BE2C (cell line): ENCODE results near the gene TMEM185B.

Experiments used
- DNase-seq: peaks from one replicate; pipeline ENCODE4 v3.0.0-alpha.2; 2020
- H3K27me3 ChIP-seq: fragments of 250-450 bp; sonication (Bioruptor Pico); 2 replicates; pipeline ENCODE4 v1.5.1; 2020; ENCODE audit warnings: mild to moderate bottlenecking
- H3K36me3 ChIP-seq: fragments of 250-450 bp; sonication (Bioruptor Pico); 2 replicates; pipeline ENCODE4 v1.5.1; 2020; ENCODE audit warnings: mild to moderate bottlenecking
- H3K4me1 ChIP-seq: fragments of 250-450 bp; sonication (Bioruptor Pico); 2 replicates; pipeline ENCODE4 v1.5.1; 2020
- H3K4me3 ChIP-seq: 2 replicates; pipeline ENCODE4 v1.5.1; 2011; ENCODE audit warnings: low read depth, low read length
- H3K9me3 ChIP-seq: fragments of 250-450 bp; sonication (Bioruptor Pico); 2 replicates; pipeline ENCODE4 v1.5.1; 2020
- CTCF ChIP-seq: IDR thresholded peaks from 2 replicates; pipeline ENCODE4 v1.5.1; 2012; ENCODE audit warnings: mild to moderate bottlenecking, low read depth, low read length

TMEM185B gene

GRCh38 chr2:120182019-120182560, 41.1 kb downstream of the TMEM185B start:
- Histone ChIP-seq H3K4me3 (no peak overlapping the region), H3K27me3 (no peaks in the 10 kb centered on the region), H3K36me3 (no peaks in the 10 kb centered on the region), H3K9me3 (no peaks in the 10 kb centered on the region), H3K4me1 (no peaks in the 10 kb centered on the region)
- TF ChIP-seq CTCF = no peak
- DNase-seq = no peak

GRCh38 chr2:120180066-120180465, 43.1 kb downstream of the TMEM185B start:
- no peak for TF ChIP-seq CTCF
- Histone ChIP-seq H3K9me3 (no peaks in the 10 kb centered on the region), H3K4me3 (no peak overlapping the region), H3K4me1 (no peaks in the 10 kb centered on the region), H3K27me3 (no peaks in the 10 kb centered on the region), H3K36me3 (no peaks in the 10 kb centered on the region)
- no peak for DNase-seq

GRCh38 chr2:120179396-120179795, 43.8 kb downstream of the TMEM185B start:
- Histone ChIP-seq H3K36me3 (no peaks in the 10 kb centered on the region), H3K27me3 (no peaks in the 10 kb centered on the region), H3K9me3 (no peaks in the 10 kb centered on the region), H3K4me3 (no peak overlapping the region), H3K4me1 (peaks cover 3% of the 10 kb centered on the region; the same call in 1 of the 2 replicates)
- TF ChIP-seq CTCF = no peak
- DNase-seq = no peak

GRCh38 chr2:120177973-120178372, 45.2 kb downstream of the TMEM185B start:
- Histone ChIP-seq H3K4me3 (no peak overlapping the region), H3K36me3 (no peaks in the 10 kb centered on the region), H3K4me1 (peaks cover 3% of the 10 kb centered on the region; the same call in 1 of the 2 replicates), H3K9me3 (no peaks in the 10 kb centered on the region), H3K27me3 (no peaks in the 10 kb centered on the region)
- no peak for TF ChIP-seq CTCF
- DNase-seq = no peak

GRCh38 chr2:120177001-120177621, 46.1 kb downstream of the TMEM185B start:
- Histone ChIP-seq H3K9me3 (no peaks in the 10 kb centered on the region), H3K4me1 (peaks cover 3% of the 10 kb centered on the region; the same call in 1 of the 2 replicates), H3K27me3 (no peaks in the 10 kb centered on the region), H3K36me3 (no peaks in the 10 kb centered on the region), H3K4me3 (no peak overlapping the region)
- DNase-seq = no peak
- TF ChIP-seq CTCF = no peak

- H3K4me3 ChIP-seq = no peak overlapping the region
- H3K9me3 ChIP-seq = no peaks in the 10 kb centered on the region
- no peak for TF ChIP-seq CTCF
- no peaks in the 10 kb centered on the region for H3K36me3 ChIP-seq
- H3K4me1 ChIP-seq = peaks cover 3% of the 10 kb centered on the region; the same call in 1 of the 2 replicates
- no peak for DNase-seq
- H3K27me3 ChIP-seq = no peaks in the 10 kb centered on the region
These were observed 46.7 kb downstream of the TMEM185B start for GRCh38 chr2:120176526-120176925.
